ENCODE results near the gene VEPH1.

The VEPH1 gene

DNA sequence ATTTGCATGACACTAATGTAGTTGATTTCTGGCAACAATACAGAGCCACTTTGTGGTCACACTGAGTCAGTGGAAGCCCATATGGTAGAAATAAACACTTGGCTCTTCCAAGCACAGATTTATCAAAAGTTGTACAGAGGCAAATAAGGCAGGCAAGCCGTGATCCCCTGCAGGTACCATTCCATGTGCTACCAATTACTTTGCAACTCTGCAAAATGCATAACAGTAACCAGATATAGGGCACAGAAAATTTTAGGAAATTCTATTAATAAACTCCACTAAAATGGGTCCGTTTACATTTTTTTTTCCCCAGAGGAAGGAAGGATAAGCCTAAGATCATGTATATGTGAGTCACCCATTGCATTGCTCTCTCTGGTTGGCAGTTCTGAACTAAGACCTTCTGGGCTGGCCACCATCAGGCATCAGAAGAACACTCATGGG, 169.6 kb downstream of the VEPH1 start:
- DNase-seq (no peak), ATAC-seq (ENCODE audit: insufficient read depth, low read depth) (no peak)
- no peak overlapping the region for H2AFZ ChIP-seq (ENCODE audit: low read depth, low read length)
- H3K9me3 ChIP-seq (ENCODE audit: insufficient read depth, low read length, severe bottlenecking): no peaks in the 10 kb centered on the region
- no peaks in the 10 kb centered on the region for H3K36me3 ChIP-seq (ENCODE audit: insufficient read depth, low read length)
- no peaks in the 10 kb centered on the region for H3K27me3 ChIP-seq (ENCODE audit: insufficient read depth, low read length, poor library complexity)
- no peak overlapping the region for H3K4me3 ChIP-seq (ENCODE audit: low read depth in 1 of 2, low read length in 2 of 2)
- H3K4me1 ChIP-seq (ENCODE audit: insufficient read depth, low read length): no peaks in the 10 kb centered on the region
- no peaks in the 10 kb centered on the region for H3K79me2 ChIP-seq (ENCODE audit: insufficient read depth, low read length)
- no peak overlapping the region for H3K27ac ChIP-seq (ENCODE audit: low read length)
- TF ChIP-seq EZH2 (IDR thresholded peaks at IDR 0.05; ENCODE audit: borderline replicate concordance, low read depth, low read length, severe bottlenecking): no peak
- TF ChIP-seq, protein P1, sequence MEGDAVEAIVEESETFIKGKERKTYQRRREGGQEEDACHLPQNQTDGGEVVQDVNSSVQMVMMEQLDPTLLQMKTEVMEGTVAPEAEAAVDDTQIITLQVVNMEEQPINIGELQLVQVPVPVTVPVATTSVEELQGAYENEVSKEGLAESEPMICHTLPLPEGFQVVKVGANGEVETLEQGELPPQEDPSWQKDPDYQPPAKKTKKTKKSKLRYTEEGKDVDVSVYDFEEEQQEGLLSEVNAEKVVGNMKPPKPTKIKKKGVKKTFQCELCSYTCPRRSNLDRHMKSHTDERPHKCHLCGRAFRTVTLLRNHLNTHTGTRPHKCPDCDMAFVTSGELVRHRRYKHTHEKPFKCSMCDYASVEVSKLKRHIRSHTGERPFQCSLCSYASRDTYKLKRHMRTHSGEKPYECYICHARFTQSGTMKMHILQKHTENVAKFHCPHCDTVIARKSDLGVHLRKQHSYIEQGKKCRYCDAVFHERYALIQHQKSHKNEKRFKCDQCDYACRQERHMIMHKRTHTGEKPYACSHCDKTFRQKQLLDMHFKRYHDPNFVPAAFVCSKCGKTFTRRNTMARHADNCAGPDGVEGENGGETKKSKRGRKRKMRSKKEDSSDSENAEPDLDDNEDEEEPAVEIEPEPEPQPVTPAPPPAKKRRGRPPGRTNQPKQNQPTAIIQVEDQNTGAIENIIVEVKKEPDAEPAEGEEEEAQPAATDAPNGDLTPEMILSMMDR (IDR thresholded peaks at IDR 0.05; ENCODE audit: borderline replicate concordance, extremely low read depth, low read length, poor library complexity, severe bottlenecking): no peak
- no peak overlapping the region for H3K4me2 ChIP-seq (ENCODE audit: insufficient read depth, low read length)
- no peaks in the 10 kb centered on the region for H4K20me1 ChIP-seq (ENCODE audit: insufficient read depth, low read length)
- H3K9ac ChIP-seq (ENCODE audit: low read depth, low read length): no peak overlapping the region

DNA sequence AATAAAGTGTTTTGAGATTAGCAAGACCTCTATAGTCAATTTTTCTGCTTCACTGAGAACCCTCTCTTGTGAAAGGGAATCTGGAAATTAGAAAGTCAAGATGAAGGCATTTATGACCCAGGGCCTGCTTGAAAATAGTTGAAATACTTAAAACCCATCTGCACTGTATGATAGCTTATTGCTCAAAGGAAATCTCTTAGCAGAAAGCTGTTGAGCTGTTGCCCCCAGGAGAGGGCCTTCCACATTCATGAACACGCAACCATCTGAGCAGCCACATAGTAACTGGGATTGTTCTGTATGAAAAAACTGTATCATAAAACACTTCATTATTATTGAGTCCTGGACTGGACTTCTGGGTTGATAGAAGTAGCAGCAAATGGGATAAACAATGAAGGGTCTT, 173.0 kb downstream of the VEPH1 start:
- no peak overlapping the region for H3K4me2 ChIP-seq (ENCODE audit: insufficient read depth, low read length)
- H2AFZ ChIP-seq (ENCODE audit: low read depth, low read length): no peak overlapping the region
- TF ChIP-seq, protein P1 (IDR thresholded peaks at IDR 0.05; ENCODE audit: borderline replicate concordance, extremely low read depth, low read length, poor library complexity, severe bottlenecking): no peak
- no peak for TF ChIP-seq EZH2 (IDR thresholded peaks at IDR 0.05; ENCODE audit: borderline replicate concordance, low read depth, low read length, severe bottlenecking)
- no peaks in the 10 kb centered on the region for H3K27me3 ChIP-seq (ENCODE audit: insufficient read depth, low read length, poor library complexity)
- no peak overlapping the region for H3K4me3 ChIP-seq (ENCODE audit: low read depth in 1 of 2, low read length in 2 of 2)
- DNase-seq: no peak
- H3K27ac ChIP-seq (ENCODE audit: low read length): no peak overlapping the region
- H3K36me3 ChIP-seq (ENCODE audit: insufficient read depth, low read length): no peaks in the 10 kb centered on the region
- H4K20me1 ChIP-seq (ENCODE audit: insufficient read depth, low read length): no peaks in the 10 kb centered on the region
- ATAC-seq (ENCODE audit: insufficient read depth, low read depth): no peak
- H3K79me2 ChIP-seq (ENCODE audit: insufficient read depth, low read length): no peaks in the 10 kb centered on the region
- no peaks in the 10 kb centered on the region for H3K4me1 ChIP-seq (ENCODE audit: insufficient read depth, low read length)
- H3K9me3 ChIP-seq (ENCODE audit: insufficient read depth, low read length, severe bottlenecking): no peaks in the 10 kb centered on the region
- H3K9ac ChIP-seq (ENCODE audit: low read depth, low read length): no peak overlapping the region

DNA sequence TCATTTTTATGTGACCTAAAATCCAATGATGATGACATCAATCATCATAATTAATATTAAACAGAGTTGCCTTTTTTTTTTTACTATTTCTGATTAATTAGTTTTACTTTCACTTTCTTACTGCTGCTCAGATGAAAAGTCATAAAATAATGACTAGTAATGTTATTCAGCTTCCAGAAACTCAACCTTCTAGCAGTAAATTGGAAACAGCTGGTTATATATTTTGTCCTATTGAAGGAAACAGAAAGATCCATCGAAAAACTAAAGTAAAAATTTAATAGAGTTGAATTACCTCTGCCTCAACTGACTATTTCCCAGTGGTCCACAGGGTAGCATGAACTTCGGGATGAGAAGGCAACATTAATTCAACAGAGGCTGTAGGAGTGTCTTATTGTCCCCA, 173.7 kb downstream of the VEPH1 start:
- Histone ChIP-seq H3K79me2 (ENCODE audit: insufficient read depth, low read length) (no peaks in the 10 kb centered on the region), H3K4me3 (ENCODE audit: low read depth in 1 of 2, low read length in 2 of 2) (no peak overlapping the region), H3K4me1 (ENCODE audit: insufficient read depth, low read length) (no peaks in the 10 kb centered on the region), H3K27me3 (ENCODE audit: insufficient read depth, low read length, poor library complexity) (no peaks in the 10 kb centered on the region), H2AFZ (ENCODE audit: low read depth, low read length) (no peak overlapping the region), H3K4me2 (ENCODE audit: insufficient read depth, low read length) (no peak overlapping the region), H4K20me1 (ENCODE audit: insufficient read depth, low read length) (no peaks in the 10 kb centered on the region), H3K9ac (ENCODE audit: low read depth, low read length) (no peak overlapping the region), H3K27ac (ENCODE audit: low read length) (no peak overlapping the region), H3K9me3 (ENCODE audit: insufficient read depth, low read length, severe bottlenecking) (no peaks in the 10 kb centered on the region), H3K36me3 (ENCODE audit: insufficient read depth, low read length) (no peaks in the 10 kb centered on the region)
- ATAC-seq (ENCODE audit: insufficient read depth, low read depth) (no peak), DNase-seq (no peak)
- TF ChIP-seq, protein P1 (IDR thresholded peaks at IDR 0.05; ENCODE audit: borderline replicate concordance, extremely low read depth, low read length, poor library complexity, severe bottlenecking): no peak
- no peak for TF ChIP-seq EZH2 (IDR thresholded peaks at IDR 0.05; ENCODE audit: borderline replicate concordance, low read depth, low read length, severe bottlenecking)

DNA sequence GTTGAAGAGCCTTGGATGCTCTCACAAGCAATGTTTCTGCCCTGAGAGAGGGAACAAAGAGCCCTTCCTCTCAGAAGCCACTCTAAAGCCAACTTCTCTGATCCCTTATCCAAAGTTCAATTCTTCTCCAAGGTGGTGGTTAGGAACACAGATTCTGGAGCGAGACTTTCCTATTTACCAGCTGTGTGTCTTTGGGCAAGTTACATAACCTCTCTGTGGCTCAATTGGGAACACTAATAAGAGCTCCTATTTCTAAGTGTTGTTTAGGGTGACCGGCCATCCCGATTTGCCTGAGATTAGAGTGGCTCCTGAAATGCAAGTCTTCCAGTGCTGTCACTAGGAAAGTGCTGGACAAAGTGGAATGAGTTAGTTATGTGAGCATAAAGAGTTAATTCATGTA, 175.4 kb downstream of the VEPH1 start:
- Histone ChIP-seq H3K4me1 (ENCODE audit: insufficient read depth, low read length) (no peaks in the 10 kb centered on the region), H4K20me1 (ENCODE audit: insufficient read depth, low read length) (no peaks in the 10 kb centered on the region), H3K36me3 (ENCODE audit: insufficient read depth, low read length) (no peaks in the 10 kb centered on the region), H3K9me3 (ENCODE audit: insufficient read depth, low read length, severe bottlenecking) (no peaks in the 10 kb centered on the region), H3K4me2 (ENCODE audit: insufficient read depth, low read length) (no peak overlapping the region), H3K4me3 (ENCODE audit: low read depth in 1 of 2, low read length in 2 of 2) (no peak overlapping the region), H3K27ac (ENCODE audit: low read length) (no peak overlapping the region), H3K27me3 (ENCODE audit: insufficient read depth, low read length, poor library complexity) (no peaks in the 10 kb centered on the region), H3K9ac (ENCODE audit: low read depth, low read length) (no peak overlapping the region), H3K79me2 (ENCODE audit: insufficient read depth, low read length) (no peaks in the 10 kb centered on the region), H2AFZ (ENCODE audit: low read depth, low read length) (no peak overlapping the region)
- TF ChIP-seq EZH2 (IDR thresholded peaks at IDR 0.05; ENCODE audit: borderline replicate concordance, low read depth, low read length, severe bottlenecking): no peak
- TF ChIP-seq, protein P1 (IDR thresholded peaks at IDR 0.05; ENCODE audit: borderline replicate concordance, extremely low read depth, low read length, poor library complexity, severe bottlenecking): no peak
- DNase-seq: no peak
- ATAC-seq (ENCODE audit: insufficient read depth, low read depth): no peak

Data from DND-41 (cell line).